ENCODE measurements around the gene SPDEF. TPM values are rescaled to one million over a fixed set of nuclear protein-coding genes. Genes with fewer than 3 reads are reported as not detected.
A peak's percentile ranks its signal among the peaks of the same experiment; 100 is the strongest.

The SPDEF gene
- total and polyA plus RNA-seq, 2 experiments from 2014 or later, result 1.1 TPM; not detected in 1

GRCh38 chr6:34511214-34511914, 44.8 kb downstream of the SPDEF start:
- Histone ChIP-seq H3K4me3 (no peak overlapping the region), H3K27ac (no peak overlapping the region), H3K36me3 (no peaks in the 10 kb centered on the region), H3K4me1 (ENCODE audit: low read depth) (peaks cover 15% of the 10 kb centered on the region), H3K9me3 (ENCODE audit: low read depth) (no peaks in the 10 kb centered on the region), H3K27me3 (no peaks in the 10 kb centered on the region)
- no peak for TF ChIP-seq CTCF (IDR thresholded peaks at IDR 0.05; ENCODE audit: low read depth, low read length)
- no peak for DNase-seq (ENCODE audit: low read depth in 1 of 2, low spot score in 1 of 2)

GRCh38 chr6:34510299-34510698, 45.8 kb downstream of the SPDEF start:
- Histone ChIP-seq H3K27ac (no peak overlapping the region), H3K4me3 (no peak overlapping the region), H3K4me1 (ENCODE audit: low read depth) (peaks cover 15% of the 10 kb centered on the region), H3K27me3 (no peaks in the 10 kb centered on the region), H3K9me3 (ENCODE audit: low read depth) (no peaks in the 10 kb centered on the region), H3K36me3 (no peaks in the 10 kb centered on the region)
- no peak for TF ChIP-seq CTCF (IDR thresholded peaks at IDR 0.05; ENCODE audit: low read depth, low read length)
- no peak for DNase-seq (ENCODE audit: low read depth in 1 of 2, low spot score in 1 of 2)

- TF ChIP-seq CTCF (IDR thresholded peaks at IDR 0.05; ENCODE audit: low read depth, low read length), result no peak
- Histone ChIP-seq H3K9me3 (ENCODE audit: low read depth) (no peaks in the 10 kb centered on the region), H3K27ac (no peak overlapping the region), H3K4me1 (ENCODE audit: low read depth) (peaks cover 15% of the 10 kb centered on the region), H3K4me3 (no peak overlapping the region), H3K36me3 (no peaks in the 10 kb centered on the region), H3K27me3 (no peaks in the 10 kb centered on the region)
- DNase-seq (ENCODE audit: low read depth in 1 of 2, low spot score in 1 of 2), result no peak
Observed at GRCh38 chr6:34509782-34510181, 46.3 kb downstream of the SPDEF start.

GRCh38 chr6:34508425-34508824, 47.7 kb downstream of the SPDEF start:
- H3K27ac ChIP-seq, result no peak overlapping the region
- H3K27me3 ChIP-seq, result no peaks in the 10 kb centered on the region
- H3K4me1 ChIP-seq (ENCODE audit: low read depth), result peaks cover 15% of the 10 kb centered on the region
- peak; percentile 4 for TF ChIP-seq CTCF (IDR thresholded peaks at IDR 0.05; ENCODE audit: low read depth, low read length)
- DNase-seq (ENCODE audit: low read depth in 1 of 2, low spot score in 1 of 2), result no peak
- H3K4me3 ChIP-seq, result no peak overlapping the region
- H3K36me3 ChIP-seq, result no peaks in the 10 kb centered on the region
- no peaks in the 10 kb centered on the region for H3K9me3 ChIP-seq (ENCODE audit: low read depth)

- no peaks in the 10 kb centered on the region for H3K27me3 ChIP-seq
- no peak overlapping the region for H3K4me3 ChIP-seq
- DNase-seq (ENCODE audit: low read depth in 1 of 2, low spot score in 1 of 2), result no peak
Observed at GRCh38 chr6:34506718-34507117, 49.4 kb downstream of the SPDEF start.

More at GRCh38 chr6:34506718-34507117, 49.4 kb downstream of the SPDEF start:
- no peak for TF ChIP-seq CTCF (IDR thresholded peaks at IDR 0.05; ENCODE audit: low read depth, low read length)
- H3K27ac ChIP-seq, result no peak overlapping the region
- no peaks in the 10 kb centered on the region for H3K36me3 ChIP-seq
- H3K9me3 ChIP-seq (ENCODE audit: low read depth), result no peaks in the 10 kb centered on the region
- peaks cover 7% of the 10 kb centered on the region for H3K4me1 ChIP-seq (ENCODE audit: low read depth)
